Skeletal muscle tissue (tissue), 4 donors: ENCODE measurements around the gene SGK1. TPM values are rescaled to one million over a fixed set of nuclear protein-coding genes. Genes with fewer than 3 reads are reported as not detected.

Experiments used
- H3K27ac ChIP-seq: one replicate; pipeline ENCODE4 v1.7.0; 2013; ENCODE audit warnings: mild to moderate bottlenecking, low read depth, low read length, inconsistent platforms
- H3K27me3 ChIP-seq, 3 donors: one replicate each; pipeline ENCODE4 v1.7.0; 2013; ENCODE audit warnings: low read length in 3 of 3; ENCODE audit not compliant: control insufficient read depth in 3 of 3, insufficient read depth in 3 of 3
- H3K36me3 ChIP-seq, 3 donors: one replicate each; pipeline ENCODE4 v1.7.0; 2013; ENCODE audit warnings: low read length in 3 of 3; ENCODE audit not compliant: control insufficient read depth in 3 of 3, insufficient read depth in 3 of 3
- H3K4me1 ChIP-seq, 3 donors: one replicate each; pipeline ENCODE4 v1.7.0; 2013; ENCODE audit warnings: low read length in 3 of 3, mild to moderate bottlenecking in 3 of 3; ENCODE audit not compliant: control insufficient read depth in 3 of 3, insufficient read depth in 3 of 3
- H3K4me3 ChIP-seq, 3 donors: one replicate each; pipeline ENCODE4 v1.7.0; 2013; ENCODE audit warnings: low read length in 3 of 3
- H3K9ac ChIP-seq, 3 donors: one replicate each; pipeline ENCODE4 v1.7.0; 2013; ENCODE audit warnings: low read length in 3 of 3, mild to moderate bottlenecking in 3 of 3, moderate library complexity in 2 of 3, low read depth in 1 of 3
- H3K9me3 ChIP-seq, 3 donors: one replicate each; pipeline ENCODE4 v1.7.0; 2013; ENCODE audit warnings: low read length in 3 of 3; ENCODE audit not compliant: control insufficient read depth in 3 of 3
- total RNA-seq: library from RNA; depleted of rRNA; stranded (reverse); fragments of >200 nt; gene quantifications from one replicate; pipeline ENCODE4 v1.2.3, GENCODE V29; 2014
- donor health status: Osteomylitis.

The SGK1 gene
- total RNA-seq, 1 donor from 2014 or later = 74.1 TPM

- H3K36me3 ChIP-seq = peaks cover 37 to 43% (median 41%) of the 10 kb centered on the region in 3 donors
- peak overlapping the region; percentile 47 to 96 (median 92) for H3K4me3 ChIP-seq
- no peaks in the 10 kb centered on the region for H3K27me3 ChIP-seq
- peaks cover 23 to 34% (median 24%) of the 10 kb centered on the region in 3 donors for H3K4me1 ChIP-seq
- peak overlapping the region; percentile 64 to 95 (median 67) for H3K9ac ChIP-seq
- H3K27ac ChIP-seq = peak overlapping the region; percentile 42
- no peaks in the 10 kb centered on the region for H3K9me3 ChIP-seq
Measured at GRCh38 chr6:134169871-134170486, 147.9 kb downstream of the SGK1 start.

GRCh38 chr6:134168590-134169208 lies 149.2 kb downstream of the SGK1 start:
- H3K9me3 ChIP-seq = no peaks in the 10 kb centered on the region
- no peak overlapping the region for H3K27ac ChIP-seq
- peaks cover 23 to 30% (median 24%) of the 10 kb centered on the region in 3 donors for H3K4me1 ChIP-seq
- no peak overlapping the region for H3K9ac ChIP-seq
- H3K36me3 ChIP-seq = peaks cover 35 to 41% (median 41%) of the 10 kb centered on the region in 3 donors
- no peaks in the 10 kb centered on the region for H3K27me3 ChIP-seq
- H3K4me3 ChIP-seq = no peak overlapping the region

GRCh38 chr6:134166511-134167261 lies 151.2 kb downstream of the SGK1 start:
- H3K4me3 ChIP-seq = no peak overlapping the region
- H3K4me1 ChIP-seq = peaks cover 11 to 20% (median 15%) of the 10 kb centered on the region in 3 donors
- H3K27me3 ChIP-seq = no peaks in the 10 kb centered on the region
- H3K27ac ChIP-seq = no peak overlapping the region
- no peak overlapping the region for H3K9ac ChIP-seq
- peaks cover 21 to 24% (median 23%) of the 10 kb centered on the region in 3 donors for H3K36me3 ChIP-seq
- no peaks in the 10 kb centered on the region for H3K9me3 ChIP-seq

GRCh38 chr6:134165561-134166201 lies 152.2 kb downstream of the SGK1 start:
- Histone ChIP-seq H3K9me3 (no peaks in the 10 kb centered on the region), H3K36me3 (peaks cover 12 to 14% (median 14%) of the 10 kb centered on the region in 3 donors), H3K4me1 (peaks cover 3 to 10% (median 6%) of the 10 kb centered on the region in 3 donors), H3K27me3 (no peaks in the 10 kb centered on the region), H3K4me3 (no peak overlapping the region), H3K27ac (no peak overlapping the region), H3K9ac (no peak overlapping the region)

- peaks cover 0 to 3% (median 2%) of the 10 kb centered on the region in 3 donors for H3K36me3 ChIP-seq
- H3K4me3 ChIP-seq = no peak overlapping the region
- H3K9me3 ChIP-seq = no peaks in the 10 kb centered on the region
- H3K27ac ChIP-seq = no peak overlapping the region
- no peaks in the 10 kb centered on the region for H3K4me1 ChIP-seq
- H3K9ac ChIP-seq = no peak overlapping the region
- H3K27me3 ChIP-seq = no peaks in the 10 kb centered on the region
Measured at GRCh38 chr6:134164300-134164699, 153.6 kb downstream of the SGK1 start.

- Histone ChIP-seq H3K27me3 (no peaks in the 10 kb centered on the region), H3K4me3 (no peak overlapping the region), H3K4me1 (no peaks in the 10 kb centered on the region), H3K36me3 (no peaks in the 10 kb centered on the region), H3K27ac (no peak overlapping the region), H3K9me3 (no peaks in the 10 kb centered on the region), H3K9ac (no peak overlapping the region)
Measured at GRCh38 chr6:134162932-134163331, 155.0 kb downstream of the SGK1 start.

- Histone ChIP-seq H3K4me1 (no peaks in the 10 kb centered on the region), H3K9me3 (no peaks in the 10 kb centered on the region), H3K36me3 (no peaks in the 10 kb centered on the region), H3K9ac (no peak overlapping the region), H3K4me3 (no peak overlapping the region), H3K27ac (no peak overlapping the region), H3K27me3 (no peaks in the 10 kb centered on the region)
Measured at GRCh38 chr6:134161041-134161440, 156.9 kb downstream of the SGK1 start.

- H3K4me3 ChIP-seq = peak overlapping the region in 1 of 3 donors; percentile 49
- H3K4me1 ChIP-seq = peaks cover 5 to 9% (median 7%) of the 10 kb centered on the region in 3 donors
- no peaks in the 10 kb centered on the region for H3K27me3 ChIP-seq
- H3K36me3 ChIP-seq = no peaks in the 10 kb centered on the region
- no peaks in the 10 kb centered on the region for H3K9me3 ChIP-seq
- H3K9ac ChIP-seq = peak overlapping the region in 1 of 3 donors; percentile 45
- no peak overlapping the region for H3K27ac ChIP-seq
Measured at GRCh38 chr6:134152767-134153485, 165.0 kb downstream of the SGK1 start.

- H3K9me3 ChIP-seq = no peaks in the 10 kb centered on the region
- H3K27ac ChIP-seq = no peak overlapping the region
- H3K4me1 ChIP-seq = peaks cover 7 to 9% (median 8%) of the 10 kb centered on the region in 3 donors
- H3K36me3 ChIP-seq = no peaks in the 10 kb centered on the region
- no peak overlapping the region for H3K9ac ChIP-seq
- H3K4me3 ChIP-seq = no peak overlapping the region
- no peaks in the 10 kb centered on the region for H3K27me3 ChIP-seq
Measured at GRCh38 chr6:134148566-134148965, 169.3 kb downstream of the SGK1 start.
